GM18867 (cell line): ENCODE measurements around the gene LYPLAL1.
"Not testable (repeated sequence)": the region's sequence is repeated elsewhere in the genome, so short reads cannot be mapped to it uniquely, and the experiment has no call there.

Source experiments
- ATAC-seq: cut with Tn5 transposase; IDR thresholded peaks from one replicate; pipeline ENCODE4 v1.9.1; 2021; ENCODE audit warnings: mild to moderate bottlenecking, moderate library complexity; ENCODE audit not compliant: unreplicated experiment

Gene LYPLAL1

DNA sequence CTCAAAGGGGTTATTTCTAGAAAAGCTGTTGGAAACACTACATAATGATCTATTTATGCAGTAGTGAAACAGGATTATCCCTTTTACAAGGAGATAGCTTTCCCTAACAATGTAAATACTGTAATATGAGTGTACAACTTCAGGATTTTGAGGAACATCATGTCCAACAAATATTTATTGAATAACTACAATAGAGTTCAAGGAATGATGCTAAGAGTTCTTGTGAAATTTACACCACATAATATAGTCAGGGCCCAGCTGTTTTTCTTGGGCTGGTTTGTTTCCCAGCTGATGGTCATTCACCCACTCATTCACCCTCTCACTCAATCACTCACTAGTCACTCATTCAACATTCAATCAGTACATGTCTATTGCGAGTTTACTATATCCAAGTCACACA, 12.3 kb upstream of the LYPLAL1 start:
- no peak for ATAC-seq

DNA sequence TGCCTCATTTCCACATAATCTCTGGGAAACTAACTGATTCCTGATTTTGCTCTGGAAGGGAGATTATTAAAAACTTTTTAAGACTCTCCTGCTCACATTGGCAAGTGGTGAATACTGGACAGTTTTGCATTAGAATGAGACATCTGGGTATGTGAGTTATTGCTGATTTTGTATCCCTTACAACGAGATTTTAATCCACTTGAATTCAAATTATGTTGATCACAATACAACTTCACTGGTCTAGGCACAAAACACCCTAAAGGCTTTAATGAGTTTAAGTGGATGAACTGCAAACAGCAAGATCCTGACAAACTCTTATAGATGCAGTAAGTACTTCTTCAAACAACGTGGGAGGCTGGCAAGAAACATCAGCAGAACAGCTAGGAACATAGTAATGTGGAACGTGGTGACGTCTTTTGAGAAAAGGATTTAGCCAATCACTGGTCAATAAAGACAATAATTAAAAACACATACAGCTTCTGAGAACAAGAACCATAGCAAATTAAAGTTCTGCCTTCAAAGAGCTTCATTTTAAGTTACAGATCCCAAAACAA, 10.2 kb upstream of the LYPLAL1 start:
- no peak for ATAC-seq

DNA sequence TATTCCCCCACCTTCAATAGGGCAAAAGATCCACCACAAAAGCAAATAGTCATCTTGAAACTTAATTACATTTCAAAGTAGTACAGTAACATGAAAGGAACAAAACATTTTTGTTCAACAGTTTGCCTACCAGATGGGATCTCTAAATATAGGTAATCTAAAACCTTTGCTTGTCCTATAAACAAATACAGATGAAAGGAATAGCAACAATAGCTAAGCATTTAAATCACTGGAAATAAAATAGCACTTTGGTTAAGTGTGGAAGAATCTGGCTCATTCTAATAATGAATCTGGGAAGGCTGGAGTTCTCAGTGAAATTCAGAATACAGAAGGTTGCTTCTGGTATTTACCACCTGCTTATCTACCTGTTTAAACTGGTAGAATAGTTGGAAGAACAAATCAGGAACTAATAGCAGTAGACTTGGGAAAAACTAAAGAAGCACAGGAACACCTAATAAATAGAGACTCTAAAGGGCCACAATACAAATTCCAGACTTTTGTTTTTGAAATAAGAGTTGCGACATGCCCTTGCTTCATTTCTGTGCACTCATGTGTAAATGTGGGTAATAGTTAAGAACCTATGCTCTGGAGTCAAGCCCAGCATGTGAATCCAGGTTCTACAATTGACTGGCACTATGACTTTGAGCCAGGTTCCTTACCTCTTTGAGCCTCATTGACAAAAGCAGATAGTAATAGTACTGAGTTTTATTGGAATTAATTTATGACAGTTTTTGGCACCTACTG, 2.3 kb upstream of the LYPLAL1 start:
- ATAC-seq = no peak

DNA sequence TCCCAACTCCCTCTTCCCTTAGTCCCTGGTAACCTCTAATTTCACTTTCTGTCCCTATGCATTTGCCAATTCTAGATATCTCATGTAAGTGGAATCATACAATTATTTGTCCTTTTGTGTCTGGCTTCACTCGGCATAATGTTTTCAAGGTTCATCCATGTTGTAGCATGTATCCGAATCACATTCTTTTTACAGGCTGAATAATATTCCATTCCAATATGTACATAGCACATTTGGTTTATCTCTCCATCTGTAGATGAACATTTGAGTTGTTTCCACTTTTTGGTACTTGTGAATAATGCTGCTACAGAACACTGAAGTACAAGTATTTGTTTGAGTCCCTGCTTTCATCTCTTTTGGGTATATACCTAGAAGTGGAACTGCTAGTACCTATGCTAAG, 857 bp upstream of the LYPLAL1 start:
- no peak for ATAC-seq

DNA sequence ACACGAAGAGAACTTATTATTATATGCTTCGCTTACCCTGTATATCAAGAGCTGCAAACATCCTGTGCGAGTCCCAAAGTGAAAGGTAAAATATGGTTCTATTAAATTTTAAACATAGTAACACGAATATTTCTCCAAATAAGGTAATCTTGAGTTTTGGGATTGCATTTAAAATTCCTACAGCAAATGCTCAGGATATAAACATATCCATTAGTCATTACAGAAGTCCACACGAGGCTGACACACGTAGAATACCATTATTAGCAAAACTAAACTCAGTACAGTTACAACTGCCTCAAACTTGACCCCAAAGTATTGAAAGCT, 282 bp upstream of the LYPLAL1 start:
- peak; percentile 7 for ATAC-seq

DNA sequence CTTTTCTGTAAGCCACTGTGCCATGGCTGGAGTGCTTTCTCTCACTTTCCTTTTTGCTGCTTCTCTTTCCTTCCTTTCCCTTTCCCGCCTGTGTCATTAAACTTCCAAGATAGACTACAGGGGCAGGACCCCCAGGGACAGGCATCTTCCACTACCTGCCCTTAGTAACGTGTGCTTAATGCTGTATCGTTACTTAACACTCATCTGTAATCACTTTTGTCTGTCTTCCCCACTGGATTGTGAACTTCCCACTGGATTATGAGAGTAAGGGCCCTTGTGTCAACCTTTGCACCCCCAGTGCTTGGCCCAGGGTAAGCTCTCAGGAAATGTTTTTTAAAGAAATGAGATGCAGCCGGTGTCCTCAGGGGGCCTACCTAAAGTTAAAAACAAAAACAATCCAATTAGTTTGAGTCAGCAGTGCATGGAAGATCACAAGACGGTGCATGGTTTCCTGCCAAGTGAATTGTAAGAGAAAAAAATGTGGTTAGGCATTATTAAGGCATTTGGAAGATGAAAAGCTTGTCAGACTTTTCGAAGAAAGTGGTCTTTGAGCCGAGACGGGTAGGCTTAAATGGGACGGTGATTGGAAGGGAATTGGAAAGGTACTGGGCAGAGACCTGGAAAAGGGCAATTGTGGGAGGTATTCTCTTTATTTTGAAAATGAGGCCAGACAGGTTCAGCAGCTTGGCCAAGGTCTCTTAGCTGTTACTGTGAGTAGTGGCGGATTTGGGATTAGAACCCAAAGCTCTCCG, 958 bp downstream of the LYPLAL1 start:
- no peak for ATAC-seq

DNA sequence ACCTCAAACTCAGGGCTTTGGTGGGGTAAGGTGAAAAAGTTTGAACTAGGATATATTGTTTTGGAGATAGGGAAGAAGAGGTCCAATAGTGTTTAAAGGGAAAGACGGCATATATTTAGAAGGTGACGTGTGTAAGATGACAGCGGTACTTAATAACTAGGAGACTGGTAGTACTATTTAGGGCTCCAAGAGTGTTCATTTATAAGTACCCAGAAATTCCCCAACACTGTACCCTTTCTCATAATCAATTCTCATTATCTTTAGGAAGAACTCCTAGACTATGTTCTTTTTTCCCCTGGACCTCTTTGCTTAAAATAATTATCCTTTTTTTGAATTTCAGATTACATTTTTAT, 1.5 kb downstream of the LYPLAL1 start:
- ATAC-seq = no peak

DNA sequence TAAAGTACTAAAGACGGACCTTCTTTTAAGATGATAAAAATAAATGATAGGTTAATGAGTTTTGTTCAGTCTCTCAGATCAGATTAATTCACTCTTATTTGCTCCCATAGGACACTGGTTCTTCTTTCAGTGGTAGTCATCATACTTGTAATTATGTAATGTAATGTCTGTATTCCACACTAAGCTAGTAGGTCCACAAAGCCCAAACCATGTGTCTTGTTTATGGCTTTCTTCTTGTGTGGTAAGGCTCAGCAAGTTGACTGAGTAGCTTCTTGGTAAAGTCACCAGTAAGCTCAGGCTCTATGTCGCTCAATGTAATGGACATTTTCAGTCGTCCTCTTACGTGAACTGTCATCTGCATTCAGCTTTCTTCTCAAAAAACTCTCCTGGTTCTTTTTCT, 2.5 kb downstream of the LYPLAL1 start:
- no peak for ATAC-seq

DNA sequence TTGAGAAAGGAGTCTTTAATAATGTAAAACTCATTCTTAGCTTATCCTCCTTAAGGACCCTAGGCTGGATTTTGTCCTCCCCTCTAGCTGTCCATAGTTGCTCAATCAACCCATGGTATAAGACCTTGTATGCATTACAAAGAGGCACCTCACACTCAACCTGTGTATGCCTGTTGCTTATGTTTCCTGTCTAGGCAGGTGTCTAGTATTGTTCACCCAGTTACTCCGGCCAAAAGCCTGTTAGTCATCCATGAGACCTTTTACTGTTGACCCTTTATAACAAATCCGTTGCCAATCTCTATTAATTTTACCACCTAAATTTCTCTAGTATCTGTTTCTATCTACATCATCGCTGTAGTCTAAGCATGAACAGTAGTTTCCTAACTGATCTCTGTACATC, 3.7 kb downstream of the LYPLAL1 start:
- peak; percentile 26 for ATAC-seq

DNA sequence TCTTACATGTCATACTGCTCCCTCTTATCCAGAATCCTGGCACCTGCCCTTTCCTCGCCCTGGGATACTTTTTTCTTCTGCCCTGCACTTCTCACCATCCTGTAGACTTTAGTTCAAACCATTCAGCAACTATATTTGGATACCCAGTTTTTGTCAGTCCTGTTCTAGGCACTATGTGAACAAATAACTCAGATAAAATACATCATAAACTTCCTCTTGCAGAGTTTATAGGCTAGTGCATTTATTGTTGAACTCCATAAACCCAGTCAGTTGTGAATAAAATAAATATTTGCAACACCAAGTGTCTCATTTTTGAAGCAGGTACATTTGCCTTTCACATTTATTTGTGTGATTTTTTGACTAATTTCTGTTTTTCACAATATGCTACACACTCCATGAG, 4.3 kb downstream of the LYPLAL1 start:
- ATAC-seq = no peak

DNA sequence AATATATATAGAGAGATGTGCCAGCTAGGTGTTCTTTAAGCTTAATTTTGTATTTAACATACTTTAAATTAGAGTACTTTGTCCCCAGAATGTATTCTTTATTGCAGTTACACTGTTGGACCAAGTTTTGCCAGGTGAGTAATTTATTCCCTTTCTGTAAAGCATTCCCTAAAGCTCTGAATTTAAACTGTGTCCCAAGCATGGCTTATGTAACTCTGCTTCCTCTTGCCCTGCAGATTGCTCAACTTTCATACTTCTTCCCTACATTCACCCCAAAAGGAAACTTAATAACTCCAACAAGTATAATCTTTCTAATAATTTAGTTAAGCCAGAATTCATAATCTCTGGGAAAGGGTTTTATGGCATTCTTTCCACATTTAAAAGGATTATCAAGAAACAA, 5.6 kb downstream of the LYPLAL1 start:
- no peak for ATAC-seq

DNA sequence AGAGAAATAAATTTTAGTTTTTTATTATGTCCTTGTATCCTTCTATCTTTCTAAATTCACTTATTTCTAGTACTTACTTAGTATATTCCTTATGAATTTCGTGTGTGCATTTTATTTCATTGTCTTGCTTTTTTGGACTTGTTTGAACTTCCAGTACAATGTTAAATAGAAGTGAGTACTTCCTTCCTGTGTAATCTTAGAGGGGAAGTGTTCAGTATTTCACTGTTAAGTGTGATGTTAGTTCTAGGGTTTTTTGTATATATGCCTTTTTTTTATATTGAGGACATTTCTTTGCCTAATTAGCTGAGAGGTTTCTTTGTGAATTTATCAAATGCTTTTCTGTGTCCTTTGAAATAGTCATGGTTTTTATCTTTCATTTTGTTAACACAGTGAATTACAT, 10.7 kb downstream of the LYPLAL1 start:
- ATAC-seq = no peak

DNA sequence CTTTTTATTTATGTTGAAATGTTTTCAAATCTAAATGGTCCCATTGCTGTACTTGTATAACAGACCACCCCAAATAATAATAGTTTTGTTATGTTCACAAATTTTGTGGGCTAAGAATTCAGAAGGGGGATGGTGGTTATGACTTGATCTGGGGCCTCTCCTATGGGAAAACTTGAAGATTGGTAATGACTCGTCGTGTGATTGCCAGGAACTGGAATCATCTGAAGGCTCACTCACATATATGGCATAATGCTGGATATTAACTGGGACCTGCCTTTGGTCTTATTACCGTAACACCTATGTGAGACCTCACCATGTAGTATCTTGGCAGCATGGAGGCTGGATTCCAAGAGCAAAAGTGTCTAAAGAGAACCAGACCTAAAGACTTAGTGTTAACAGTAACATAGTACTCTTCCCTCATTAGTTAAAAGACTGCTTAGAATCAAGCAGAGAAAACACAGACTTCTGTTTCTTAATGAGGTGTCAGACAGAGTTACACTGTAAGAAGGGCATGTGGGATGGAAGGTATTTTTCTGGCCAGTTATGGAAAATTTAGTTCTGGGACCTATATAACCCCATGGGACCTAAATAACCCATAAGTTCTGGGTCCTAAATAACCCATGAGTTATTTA, 11.9 kb downstream of the LYPLAL1 start:
- ATAC-seq = no peak

DNA sequence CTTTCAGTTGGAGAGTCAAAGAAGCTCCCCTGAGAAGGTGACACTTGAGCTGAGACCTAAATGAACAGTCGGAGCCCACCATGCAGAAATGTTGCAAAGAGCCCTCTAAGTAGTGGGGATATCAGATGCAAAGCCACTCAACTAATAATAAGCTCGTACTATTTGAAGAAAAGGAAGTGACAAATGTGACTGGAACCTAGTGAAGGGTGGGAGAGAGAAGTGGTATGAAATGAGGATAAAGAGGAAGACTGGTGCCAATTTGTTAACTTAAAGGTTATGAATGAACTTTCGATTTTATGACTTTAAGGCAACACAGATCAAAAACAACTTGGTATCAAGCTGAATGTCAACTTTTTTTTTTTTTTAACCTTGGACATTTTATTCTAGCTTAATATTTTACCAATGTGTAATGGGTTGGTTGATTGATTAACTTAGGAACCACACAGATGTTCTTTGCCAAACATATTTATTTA, 14.7 kb downstream of the LYPLAL1 start:
- peak; percentile 27 for ATAC-seq

DNA sequence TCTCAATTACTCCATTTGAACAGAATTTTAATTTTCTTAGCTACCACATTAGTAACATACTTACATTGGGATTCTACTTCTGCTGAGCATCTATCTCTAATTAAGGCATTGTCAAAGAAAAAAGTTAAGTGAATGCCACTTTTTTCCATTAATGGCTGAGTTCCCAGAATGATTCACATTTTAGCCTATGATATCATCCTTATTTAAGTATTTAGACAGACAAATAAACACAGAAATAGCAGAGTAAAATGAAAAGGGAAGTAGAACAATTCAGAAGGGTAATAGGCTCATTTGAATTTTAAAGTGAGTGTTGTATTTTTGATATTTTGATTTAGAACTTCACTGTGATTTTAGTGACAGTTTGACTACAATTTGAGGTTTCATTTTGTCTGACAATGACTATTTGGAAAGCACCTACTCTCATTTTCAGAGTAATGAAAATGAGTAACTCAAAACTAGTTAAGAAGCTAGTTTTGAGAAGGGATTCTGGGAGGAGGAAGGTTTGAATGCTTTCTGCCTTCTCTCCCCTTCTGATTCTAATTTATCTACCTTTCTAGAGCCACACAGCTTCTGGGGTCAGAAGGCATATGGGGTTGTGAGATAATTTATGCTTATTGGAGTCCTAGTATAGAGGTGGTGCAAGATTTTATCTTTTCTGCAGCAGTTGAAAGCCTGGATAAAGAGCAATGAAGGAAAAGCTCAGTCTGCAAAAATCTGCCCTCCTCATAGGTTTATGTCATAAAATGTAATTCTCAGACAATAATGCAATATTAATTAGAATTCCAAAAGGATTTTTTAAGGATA, 15.5 kb downstream of the LYPLAL1 start:
- peak; percentile 85 for ATAC-seq

DNA sequence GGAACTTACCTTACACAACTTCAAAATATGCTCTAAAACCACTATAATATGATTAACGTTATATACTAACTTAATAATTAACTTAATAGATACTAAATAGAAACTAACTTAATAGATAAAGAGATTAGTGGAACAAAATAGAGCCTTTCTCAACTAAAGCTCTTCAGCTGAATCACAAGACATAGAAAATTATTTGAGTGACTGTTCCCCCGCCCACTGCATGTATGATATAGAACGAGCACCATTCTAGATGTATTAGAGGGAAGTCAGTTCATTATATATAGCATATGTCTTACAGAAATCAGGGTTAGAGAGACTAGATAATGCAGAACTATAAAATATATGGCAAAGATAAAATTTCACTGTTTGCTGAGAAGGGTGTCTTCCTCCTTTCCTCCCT, 16.3 kb downstream of the LYPLAL1 start:
- no peak for ATAC-seq

DNA sequence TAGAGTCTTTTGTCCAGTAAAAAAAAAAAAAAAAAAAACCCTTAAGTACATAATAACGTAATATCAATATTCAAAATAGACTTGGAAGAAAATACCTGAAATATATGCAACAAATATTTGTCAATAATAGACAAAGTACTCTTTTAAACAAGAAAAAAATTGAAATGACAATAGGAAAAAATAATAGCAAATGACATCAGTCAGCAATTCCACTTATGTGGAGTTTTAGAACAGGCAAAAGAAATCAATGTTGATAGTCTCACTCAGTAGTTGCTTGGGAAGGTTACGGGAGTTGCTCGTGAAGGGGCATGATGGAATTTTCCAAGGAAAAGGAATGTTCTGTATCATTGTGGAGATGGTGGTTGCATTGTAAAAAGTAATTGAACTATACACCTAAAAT, 16.9 kb downstream of the LYPLAL1 start:
- ATAC-seq = no peak

DNA sequence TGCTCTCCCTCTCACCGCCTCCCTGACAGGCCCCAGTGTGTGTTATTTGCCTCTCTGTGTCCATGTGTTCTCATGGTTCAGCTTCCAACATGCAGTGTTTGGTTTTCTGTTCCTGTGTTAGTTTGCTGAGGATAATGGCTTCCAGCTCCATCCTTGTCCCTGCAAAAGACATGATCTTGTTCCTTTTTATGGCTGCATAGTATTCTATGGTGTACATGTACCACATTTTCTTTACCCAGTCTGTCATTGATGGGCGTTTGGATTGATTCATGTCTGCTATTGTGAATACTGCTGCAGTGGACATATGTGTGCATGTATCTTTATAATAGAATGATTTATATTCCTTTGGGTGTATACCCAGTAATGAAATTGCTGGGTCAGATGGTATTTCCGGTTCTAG, 22.2 kb downstream of the LYPLAL1 start:
- not testable (repeated sequence) for ATAC-seq

DNA sequence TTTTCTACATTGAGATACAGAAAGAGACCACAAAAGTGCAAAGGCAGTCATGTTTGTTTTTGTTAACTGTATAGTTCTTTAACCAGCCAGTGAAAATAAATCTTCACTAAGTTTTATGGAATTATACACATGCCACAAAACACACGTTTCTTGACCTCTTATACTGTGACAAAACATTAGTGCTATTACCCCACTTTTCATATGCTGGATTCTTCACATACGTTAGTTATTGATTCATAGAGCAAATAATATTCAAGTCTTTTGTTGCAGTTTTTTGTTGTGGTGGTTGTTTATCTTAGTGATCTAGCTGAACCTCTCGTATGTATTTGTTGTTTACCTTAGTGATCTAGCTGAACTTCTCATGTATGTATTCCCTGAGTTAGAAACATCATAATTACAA, 28.0 kb downstream of the LYPLAL1 start:
- no peak for ATAC-seq

DNA sequence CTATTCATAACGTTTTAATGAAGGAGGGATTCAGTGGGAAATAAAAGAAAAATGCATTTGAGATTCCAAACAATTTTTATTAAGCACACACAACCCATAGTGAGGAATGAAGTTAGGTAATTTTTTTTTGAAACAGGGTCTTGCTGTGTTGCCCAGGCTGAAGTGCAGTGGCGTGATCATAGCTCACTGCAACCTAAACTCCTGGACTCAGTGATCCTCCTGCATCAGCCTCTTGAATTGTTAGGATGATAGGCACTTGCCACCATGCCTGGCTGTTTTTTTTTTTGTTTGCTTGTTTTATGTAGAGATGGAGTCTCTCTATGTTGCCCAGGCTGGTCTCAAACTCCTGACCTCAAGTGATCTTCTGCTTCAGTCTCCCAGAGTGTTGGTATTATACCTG, 28.9 kb downstream of the LYPLAL1 start:
- ATAC-seq = no peak

DNA sequence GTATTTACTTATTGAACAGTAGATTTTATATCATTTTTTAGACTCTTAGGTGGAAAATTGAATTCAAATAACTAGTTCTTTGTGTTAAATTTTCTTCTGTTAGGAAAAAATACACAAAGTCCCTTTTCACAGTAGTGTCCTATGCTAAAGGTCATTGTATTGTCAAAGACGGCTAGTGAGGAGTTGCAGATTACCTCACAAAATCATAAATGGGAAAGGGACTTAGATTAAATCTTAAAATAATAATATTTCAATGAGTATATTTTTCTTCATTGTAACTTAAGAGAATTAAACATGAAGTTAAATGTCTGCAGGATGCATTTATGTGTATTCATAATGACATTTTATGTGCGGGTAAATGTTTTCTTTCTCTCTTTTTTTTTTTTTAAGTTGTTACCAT, 32.7 kb downstream of the LYPLAL1 start:
- ATAC-seq = no peak
